K562 (cell line): ENCODE data around the gene FAM168B. TPM values are rescaled to one million over a fixed set of nuclear protein-coding genes. Genes with fewer than 3 reads are reported as not detected.

Experiments used
- BACH1 ChIP-seq: fragments of 200-800 bp; sonication (Bioruptor generic); IDR thresholded peaks from 2 replicates; pipeline ENCODE4 v1.6.1; 2016; ENCODE audit warnings: missing genetic modification characterization, missing compliant biosample characterization
- BCOR ChIP-seq: fragments of 450-650 bp; IDR thresholded peaks from 2 replicates; pipeline ENCODE4 v1.6.1; 2016
- CBX5 ChIP-seq: IDR thresholded peaks from 2 replicates; pipeline ENCODE4 v1.6.1; 2014; ENCODE audit warnings: low read depth, borderline replicate concordance
- CGGBP1 ChIP-seq: fragments of 250-450 bp; sonication (Bioruptor Pico); IDR thresholded peaks from 2 replicates; pipeline ENCODE4 v1.9.0; 2021; ENCODE audit warnings: mild to moderate bottlenecking
- ELK1 ChIP-seq: sonication (generic); formaldehyde crosslinking; IDR thresholded peaks from 2 replicates; pipeline ENCODE4 v1.8.1; 2022; ENCODE audit warnings: missing genetic modification reagents
- HNRNPUL1 ChIP-seq: fragments of 200-400 bp; formaldehyde crosslinking; IDR thresholded peaks from 2 replicates; pipeline ENCODE4 v1.6.1; 2017; ENCODE audit warnings: low read length
- MCM7 ChIP-seq, 2 experiments: fragments of 450-650 bp; IDR thresholded peaks; 2 replicates each; pipeline ENCODE4 v1.6.1; 2016 to 2018
- MYBL2 ChIP-seq, 2 experiments: fragments of 450-650 bp in 1 of 2; sonication (generic) in 1 of 2; formaldehyde crosslinking in 1 of 2; IDR thresholded peaks; 2 replicates each; pipeline versions ENCODE4 v1.6.1 to v1.8.1; 2017 to 2022; ENCODE audit warnings: borderline replicate concordance in 1 of 2, inconsistent platforms in 1 of 2, low read depth in 1 of 2, mild to moderate bottlenecking in 1 of 2, missing genetic modification reagents in 1 of 2, moderate library complexity in 1 of 2
- POLR2B ChIP-seq: fragments of 450-650 bp; IDR thresholded peaks from 2 replicates; pipeline ENCODE4 v1.6.1; 2018; ENCODE audit warnings: low read depth; ENCODE audit not compliant: partially characterized antibody
- SRF ChIP-seq, 2 experiments: fragments of 250-450, 450-650 bp in 1 of 2; sonication (Bioruptor Pico) in 1 of 2; sonication (generic) in 1 of 2; formaldehyde crosslinking; IDR thresholded peaks; 2 replicates each; pipeline versions ENCODE4 v1.5.0 to v1.5.1; 2020 to 2022; ENCODE audit warnings: mild to moderate bottlenecking in 1 of 2, missing genetic modification reagents in 1 of 2
- STAG1 ChIP-seq: sonication (generic); formaldehyde crosslinking; IDR thresholded peaks from 2 replicates; pipeline ENCODE4 v1.5.0; 2020; ENCODE audit warnings: missing genetic modification reagents, borderline replicate concordance
- TFAM ChIP-seq: fragments of 250-450 bp; sonication (Bioruptor Pico); conservative IDR thresholded peaks from 2 replicates; pipeline ENCODE4 v1.5.0; 2021; ENCODE audit warnings: mild to moderate bottlenecking, moderate library complexity
- VEZF1 ChIP-seq: fragments of 200-800 bp; sonication (Bioruptor generic); IDR thresholded peaks from 2 replicates; pipeline ENCODE4 v1.6.1; 2017; ENCODE audit warnings: missing genetic modification characterization, missing compliant biosample characterization
- ZC3H4 ChIP-seq: sonication (generic); formaldehyde crosslinking; IDR thresholded peaks from 2 replicates; pipeline ENCODE4 v1.9.0; 2021; ENCODE audit warnings: missing genetic modification reagents, borderline replicate concordance
- ZNF407 ChIP-seq: fragments of 450-650 bp; IDR thresholded peaks from 2 replicates; pipeline ENCODE4 v1.6.1; 2016; ENCODE audit warnings: low read depth
- polyA plus RNA-seq, 8 experiments: library from polyadenylated mRNA; depleted of rRNA in 4 of 8; stranded (reverse) in 5 of 8; unstranded in 3 of 8; fragments of >200 nt; fragmentation: Nextera tagmentation in 2 of 8; fragmentation: Illumina TruSeq in 1 of 8; extraction: Ambion mirVana in 2 of 8; extraction: Trizol in 1 of 8; gene quantifications; 2 replicates each; pipeline versions ENCODE4 v1.2.1 to v1.2.3, GENCODE V29; 2011 to 2014; ENCODE audit warnings: inconsistent platforms in 1 of 8, missing spikeins in 1 of 8
- total RNA-seq, 7 experiments: library from RNA; depleted of rRNA in 6 of 7; stranded (reverse); fragments of >200 nt in 6 of 7; fragmentation: Illumina TruSeq in 2 of 7; extraction: Trizol in 2 of 7; gene quantifications; 2 replicates each; pipeline versions ENCODE4 v1.2.1 to v1.2.3, GENCODE V29; 2011 to 2021; ENCODE audit warnings: low replicate concordance in 1 of 7

FAM168B gene
- total and polyA plus RNA-seq, 9 of the 15 experiments (the other 6 are each of a cell fraction or from before 2014, with no cell fraction given), result 3.3 to 76.0 (median 46.1) TPM

- no peak for TF ChIP-seq HNRNPUL1
- TF ChIP-seq MYBL2 (IDR thresholded peaks at IDR 0.05; ENCODE audit: low read depth), result no peak; the same call in 1 of the 2 replicates
- no peak for TF ChIP-seq MYBL2 (CRISPR knock-in tag; IDR thresholded peaks at IDR 0.05; ENCODE audit: borderline replicate concordance)
- peak; percentile 93 for TF ChIP-seq VEZF1 (CRISPR knock-in tag)
- no peak for TF ChIP-seq BCOR
- TF ChIP-seq TFAM (CRISPR knock-in tag), result no peak
- no peak for TF ChIP-seq BACH1 (tag)
- TF ChIP-seq SRF (CRISPR knock-in tag; IDR thresholded peaks at IDR 0.05), result no peak
- TF ChIP-seq CGGBP1 (CRISPR knock-in tag), result no peak
- TF ChIP-seq ZC3H4, result no peak
- TF ChIP-seq POLR2B, result peak; percentile 89
- no peak for TF ChIP-seq MCM7 (IDR thresholded peaks at IDR 0.05)
- TF ChIP-seq CBX5, result no peak
- no peak for TF ChIP-seq STAG1
- TF ChIP-seq ZNF407, result peak; percentile 85
- no peak for TF ChIP-seq ELK1 (CRISPR knock-in tag)
These were observed 12.1 kb upstream of the FAM168B start, which contains the start of gene PLEKHB2 (continued) for GRCh38 chr2:131105156-131105949.
